ENCODE measurements around the gene C5. TPM values are rescaled to one million over a fixed set of nuclear protein-coding genes. Genes with fewer than 3 reads are reported as not detected.

C5 gene
- total RNA-seq, 2 experiments from 2014 or later: 0.89 to 1.3 TPM

- no peaks in the 10 kb centered on the region for H3K4me1 Mint-ChIP-seq (ENCODE audit: low read depth)
- no peaks in the 10 kb centered on the region for H3K27me3 Mint-ChIP-seq
- Histone ChIP-seq H3K9me3 (ENCODE audit: control insufficient read depth in 1 of 2, insufficient read depth in 1 of 2, low read length in 2 of 2) (no peaks in the 10 kb centered on the region), H3K36me3 (ENCODE audit: insufficient read depth, low read length) (no peaks in the 10 kb centered on the region), H3K27me3 (ENCODE audit: control insufficient read depth in 1 of 2, insufficient read depth in 2 of 2, low read length in 2 of 2) (no peaks in the 10 kb centered on the region), H3K27ac (ENCODE audit: low read depth in 1 of 2, low read length in 2 of 2) (no peak overlapping the region), H3K4me1 (ENCODE audit: insufficient read depth, low read length) (no peaks in the 10 kb centered on the region), H3K4me3 (ENCODE audit: low read length) (no peak overlapping the region)
- TF ChIP-seq CTCF (IDR thresholded peaks at IDR 0.05): no peak
- CTCF ChIA-PET: interaction anchor here (1.0 kb wide), 1 partner anchor 32 kb away, joined by 3 read pairs; no protein-coding TSS in a partner anchor
- H3K9me3 Mint-ChIP-seq: no peaks in the 10 kb centered on the region
- no peak overlapping the region for H3K4me3 Mint-ChIP-seq
- H3K27ac Mint-ChIP-seq: no peak overlapping the region
- no peak for DNase-seq
- no peak for ATAC-seq (ENCODE audit: poor library complexity)
- intact Hi-C loops (cut with DNase I, micrococcal nuclease): no loop called here
- POLR2A ChIA-PET: no interaction called here
- no peaks in the 10 kb centered on the region for H3K36me3 Mint-ChIP-seq (ENCODE audit: low read depth)
Measured at GRCh38 chr9:121024237-121024636, 25.8 kb downstream of the C5 start.

- CTCF ChIA-PET: no interaction called here
- peak in 1 of 14 experiments; percentile 2 for DNase-seq
Measured at GRCh38 chr9:121023064-121023463, 27.0 kb downstream of the C5 start.

GRCh38 chr9:121021301-121021700 is 28.8 kb downstream of the C5 start:
- Histone ChIP-seq H3K36me3 (ENCODE audit: insufficient read depth, low read length) (no peaks in the 10 kb centered on the region), H3K27me3 (ENCODE audit: control insufficient read depth in 1 of 2, insufficient read depth in 2 of 2, low read length in 2 of 2) (no peaks in the 10 kb centered on the region), H3K9me3 (ENCODE audit: control insufficient read depth in 1 of 2, insufficient read depth in 1 of 2, low read length in 2 of 2) (no peaks in the 10 kb centered on the region), H3K4me1 (ENCODE audit: insufficient read depth, low read length) (no peaks in the 10 kb centered on the region), H3K4me3 (ENCODE audit: low read length) (no peak overlapping the region), H3K27ac (ENCODE audit: low read depth in 1 of 2, low read length in 2 of 2) (no peak overlapping the region)
- Mint-ChIP-seq H3K4me3 (no peak overlapping the region), H3K27me3 (no peaks in the 10 kb centered on the region), H3K4me1 (ENCODE audit: low read depth) (no peaks in the 10 kb centered on the region), H3K27ac (no peak overlapping the region), H3K9me3 (no peaks in the 10 kb centered on the region), H3K36me3 (ENCODE audit: low read depth) (no peaks in the 10 kb centered on the region)
- intact Hi-C loops (cut with DNase I, micrococcal nuclease): no loop called here
- ChIA-PET CTCF (interaction anchor here (1.2 kb wide), 1 partner anchor 28 kb away, joined by 3 read pairs; no protein-coding TSS in a partner anchor), POLR2A (no interaction called here)
- no peak for ATAC-seq (ENCODE audit: poor library complexity)
- TF ChIP-seq CTCF (IDR thresholded peaks at IDR 0.05): no peak
- DNase-seq: no peak

More at GRCh38 chr9:121023064-121023463, 27.0 kb downstream of the C5 start:
- Histone ChIP-seq H3K4me1 (ENCODE audit: insufficient read depth, low read length) (no peaks in the 10 kb centered on the region), H3K9me3 (ENCODE audit: control insufficient read depth in 1 of 2, insufficient read depth in 1 of 2, low read length in 2 of 2) (no peaks in the 10 kb centered on the region), H3K27ac (ENCODE audit: low read depth in 1 of 2, low read length in 2 of 2) (no peak overlapping the region), H3K27me3 (ENCODE audit: control insufficient read depth in 1 of 2, insufficient read depth in 2 of 2, low read length in 2 of 2) (no peaks in the 10 kb centered on the region), H3K36me3 (ENCODE audit: insufficient read depth, low read length) (no peaks in the 10 kb centered on the region), H3K4me3 (ENCODE audit: low read length) (no peak overlapping the region)
- no peaks in the 10 kb centered on the region for H3K36me3 Mint-ChIP-seq (ENCODE audit: low read depth)
- H3K4me1 Mint-ChIP-seq (ENCODE audit: low read depth): no peaks in the 10 kb centered on the region
- POLR2A ChIA-PET: no interaction called here
- no peak overlapping the region for H3K4me3 Mint-ChIP-seq
- no peak for ATAC-seq (ENCODE audit: poor library complexity)
- no peaks in the 10 kb centered on the region for H3K27me3 Mint-ChIP-seq
- H3K27ac Mint-ChIP-seq: no peak overlapping the region
- no peaks in the 10 kb centered on the region for H3K9me3 Mint-ChIP-seq
- intact Hi-C loops (cut with DNase I, micrococcal nuclease): no loop called here
- TF ChIP-seq CTCF (IDR thresholded peaks at IDR 0.05): no peak
